Ramos (cell line): ENCODE measurements around the gene KIAA1210.
"Not testable (repeated sequence)": the region's sequence is repeated elsewhere in the genome, so short reads cannot be mapped to it uniquely, and the experiment has no call there.

ENCODE experiments used
- in situ Hi-C: fragments of 300-500 bp; cut with MboI; formaldehyde crosslinking; loops from one replicate; pipeline ENCODE4 v1.14.3; 2022; ENCODE audit warnings: low sequenced_read_pairs; ENCODE audit not compliant: unreplicated experiment

The KIAA1210 gene

GRCh38 chrX:119041175-119041574 is 86.4 kb downstream of the KIAA1210 start:
- in situ Hi-C loops = no loop called here

GRCh38 chrX:119040432-119040831 is 87.2 kb downstream of the KIAA1210 start:
- in situ Hi-C loops = no loop called here

- in situ Hi-C loops = no loop called here
Measured at GRCh38 chrX:119036107-119037029, 91.2 kb downstream of the KIAA1210 start.

GRCh38 chrX:119030990-119031389 is 96.6 kb downstream of the KIAA1210 start:
- in situ Hi-C loops = no loop called here

GRCh38 chrX:119029656-119030055 is 98.0 kb downstream of the KIAA1210 start:
- in situ Hi-C loops = not testable (repeated sequence)

- in situ Hi-C loops = no loop called here
Measured at GRCh38 chrX:119028733-119029330, 98.8 kb downstream of the KIAA1210 start.
